Measurements from ENCODE around the gene ARHGAP32.

DNA sequence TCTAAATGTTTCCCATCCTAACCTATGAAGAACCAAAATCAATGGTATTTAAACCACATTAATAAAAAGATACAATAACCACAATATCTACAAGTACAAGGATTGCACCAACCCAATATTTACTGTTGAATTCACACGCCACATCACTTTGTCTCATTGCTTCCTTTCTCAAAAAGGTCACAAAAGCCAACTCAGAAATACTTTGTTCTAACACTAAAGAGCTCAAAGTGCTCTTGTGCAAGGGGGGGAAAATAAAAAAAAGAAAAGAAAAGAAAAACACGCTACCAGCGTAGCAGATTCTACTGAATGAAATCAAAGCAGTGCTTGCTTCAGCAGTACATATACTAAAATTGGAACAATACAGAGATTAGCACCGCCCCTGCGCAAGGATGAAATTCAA, 10.5 kb upstream of the ARHGAP32 start:
- no peak for TF ChIP-seq RARB (CRISPR knock-in tag; IDR thresholded peaks at IDR 0.05)
- TF ChIP-seq OSR1 (CRISPR knock-in tag; IDR thresholded peaks at IDR 0.05) = no peak
- no peak for TF ChIP-seq TCF4 (CRISPR knock-in tag; IDR thresholded peaks at IDR 0.05; ENCODE audit: borderline replicate concordance)
- no peak for TF ChIP-seq CSRNP3 (CRISPR knock-in tag; IDR thresholded peaks at IDR 0.05)
- TF ChIP-seq, protein P1, sequence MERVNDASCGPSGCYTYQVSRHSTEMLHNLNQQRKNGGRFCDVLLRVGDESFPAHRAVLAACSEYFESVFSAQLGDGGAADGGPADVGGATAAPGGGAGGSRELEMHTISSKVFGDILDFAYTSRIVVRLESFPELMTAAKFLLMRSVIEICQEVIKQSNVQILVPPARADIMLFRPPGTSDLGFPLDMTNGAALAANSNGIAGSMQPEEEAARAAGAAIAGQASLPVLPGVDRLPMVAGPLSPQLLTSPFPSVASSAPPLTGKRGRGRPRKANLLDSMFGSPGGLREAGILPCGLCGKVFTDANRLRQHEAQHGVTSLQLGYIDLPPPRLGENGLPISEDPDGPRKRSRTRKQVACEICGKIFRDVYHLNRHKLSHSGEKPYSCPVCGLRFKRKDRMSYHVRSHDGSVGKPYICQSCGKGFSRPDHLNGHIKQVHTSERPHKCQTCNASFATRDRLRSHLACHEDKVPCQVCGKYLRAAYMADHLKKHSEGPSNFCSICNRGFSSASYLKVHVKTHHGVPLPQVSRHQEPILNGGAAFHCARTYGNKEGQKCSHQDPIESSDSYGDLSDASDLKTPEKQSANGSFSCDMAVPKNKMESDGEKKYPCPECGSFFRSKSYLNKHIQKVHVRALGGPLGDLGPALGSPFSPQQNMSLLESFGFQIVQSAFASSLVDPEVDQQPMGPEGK (CRISPR knock-in tag; IDR thresholded peaks at IDR 0.05; ENCODE audit: borderline replicate concordance) = no peak
- TF ChIP-seq TOX (CRISPR knock-in tag; IDR thresholded peaks at IDR 0.05; ENCODE audit: borderline replicate concordance) = no peak
- TF ChIP-seq ARNTL (CRISPR knock-in tag; IDR thresholded peaks at IDR 0.05; ENCODE audit: borderline replicate concordance, low read depth) = no peak
- TF ChIP-seq ZNF565 (CRISPR knock-in tag; conservative IDR thresholded peaks at IDR 0.05; ENCODE audit: low read depth) = no peak
- TF ChIP-seq, protein P2, sequence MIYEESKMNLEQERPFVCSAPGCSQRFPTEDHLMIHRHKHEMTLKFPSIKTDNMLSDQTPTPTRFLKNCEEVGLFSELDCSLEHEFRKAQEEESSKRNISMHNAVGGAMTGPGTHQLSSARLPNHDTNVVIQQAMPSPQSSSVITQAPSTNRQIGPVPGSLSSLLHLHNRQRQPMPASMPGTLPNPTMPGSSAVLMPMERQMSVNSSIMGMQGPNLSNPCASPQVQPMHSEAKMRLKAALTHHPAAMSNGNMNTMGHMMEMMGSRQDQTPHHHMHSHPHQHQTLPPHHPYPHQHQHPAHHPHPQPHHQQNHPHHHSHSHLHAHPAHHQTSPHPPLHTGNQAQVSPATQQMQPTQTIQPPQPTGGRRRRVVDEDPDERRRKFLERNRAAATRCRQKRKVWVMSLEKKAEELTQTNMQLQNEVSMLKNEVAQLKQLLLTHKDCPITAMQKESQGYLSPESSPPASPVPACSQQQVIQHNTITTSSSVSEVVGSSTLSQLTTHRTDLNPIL (CRISPR knock-in tag; IDR thresholded peaks at IDR 0.05; ENCODE audit: low read depth) = no peak
- TF ChIP-seq, protein P3, sequence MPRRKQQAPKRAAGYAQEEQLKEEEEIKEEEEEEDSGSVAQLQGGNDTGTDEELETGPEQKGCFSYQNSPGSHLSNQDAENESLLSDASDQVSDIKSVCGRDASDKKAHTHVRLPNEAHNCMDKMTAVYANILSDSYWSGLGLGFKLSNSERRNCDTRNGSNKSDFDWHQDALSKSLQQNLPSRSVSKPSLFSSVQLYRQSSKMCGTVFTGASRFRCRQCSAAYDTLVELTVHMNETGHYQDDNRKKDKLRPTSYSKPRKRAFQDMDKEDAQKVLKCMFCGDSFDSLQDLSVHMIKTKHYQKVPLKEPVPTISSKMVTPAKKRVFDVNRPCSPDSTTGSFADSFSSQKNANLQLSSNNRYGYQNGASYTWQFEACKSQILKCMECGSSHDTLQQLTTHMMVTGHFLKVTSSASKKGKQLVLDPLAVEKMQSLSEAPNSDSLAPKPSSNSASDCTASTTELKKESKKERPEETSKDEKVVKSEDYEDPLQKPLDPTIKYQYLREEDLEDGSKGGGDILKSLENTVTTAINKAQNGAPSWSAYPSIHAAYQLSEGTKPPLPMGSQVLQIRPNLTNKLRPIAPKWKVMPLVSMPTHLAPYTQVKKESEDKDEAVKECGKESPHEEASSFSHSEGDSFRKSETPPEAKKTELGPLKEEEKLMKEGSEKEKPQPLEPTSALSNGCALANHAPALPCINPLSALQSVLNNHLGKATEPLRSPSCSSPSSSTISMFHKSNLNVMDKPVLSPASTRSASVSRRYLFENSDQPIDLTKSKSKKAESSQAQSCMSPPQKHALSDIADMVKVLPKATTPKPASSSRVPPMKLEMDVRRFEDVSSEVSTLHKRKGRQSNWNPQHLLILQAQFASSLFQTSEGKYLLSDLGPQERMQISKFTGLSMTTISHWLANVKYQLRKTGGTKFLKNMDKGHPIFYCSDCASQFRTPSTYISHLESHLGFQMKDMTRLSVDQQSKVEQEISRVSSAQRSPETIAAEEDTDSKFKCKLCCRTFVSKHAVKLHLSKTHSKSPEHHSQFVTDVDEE (CRISPR knock-in tag; IDR thresholded peaks at IDR 0.05) = no peak
